ENCODE results near the gene GNAS. TPM values are rescaled to one million over a fixed set of nuclear protein-coding genes. Genes with fewer than 3 reads are reported as not detected.

Gene GNAS
- total RNA-seq, 2 experiments from 2014 or later: 912 to 952 TPM

- DNase-seq (no peak), ATAC-seq (no peak)
- ChIA-PET CTCF (interaction anchor here (1.0 to 2.1 kb wide), 3 partner anchors 10 to 541 kb away, joined by 4 to 8 read pairs (median 6); no protein-coding TSS in a partner anchor), POLR2A (no interaction called here)
- H3K36me3 Mint-ChIP-seq (ENCODE audit: low read depth): no peaks in the 10 kb centered on the region
- H3K9me3 Mint-ChIP-seq (ENCODE audit: insufficient read depth): no peaks in the 10 kb centered on the region
- peaks cover 37% of the 10 kb centered on the region for H3K27me3 Mint-ChIP-seq (ENCODE audit: low read depth)
- H3K4me3 Mint-ChIP-seq: no peak overlapping the region
- no peaks in the 10 kb centered on the region for H3K4me1 Mint-ChIP-seq (ENCODE audit: low read depth)
- no peak overlapping the region for H3K27ac Mint-ChIP-seq
Measured at GRCh38 chr20:58863044-58863790, 10.7 kb downstream of the GNAS start.

GRCh38 chr20:58864346-58864745 lies 11.8 kb downstream of the GNAS start:
- Mint-ChIP-seq H3K9me3 (ENCODE audit: insufficient read depth) (no peaks in the 10 kb centered on the region), H3K27ac (no peak overlapping the region), H3K36me3 (ENCODE audit: low read depth) (no peaks in the 10 kb centered on the region), H3K4me3 (no peak overlapping the region), H3K27me3 (ENCODE audit: low read depth) (peaks cover 35% of the 10 kb centered on the region), H3K4me1 (ENCODE audit: low read depth) (no peaks in the 10 kb centered on the region)
- DNase-seq: no peak
- POLR2A ChIA-PET: interaction anchor here (0.7 kb wide), 1 partner anchor 310 kb away, joined by 3 read pairs; no protein-coding TSS in a partner anchor
- CTCF ChIA-PET: interaction anchor here (0.5 to 2.1 kb wide), 8 partner anchors 11 to 540 kb away, joined by 3 to 8 read pairs (median 4); no protein-coding TSS in a partner anchor
- no peak for ATAC-seq

GRCh38 chr20:58865843-58866242 lies 13.3 kb downstream of the GNAS start:
- ChIA-PET CTCF (interaction anchor here (0.6 to 2.4 kb wide), 5 partner anchors 10 to 590 kb away, joined by 3 to 5 read pairs (median 4); no protein-coding TSS in a partner anchor), POLR2A (no interaction called here)
- no peak overlapping the region for H3K4me3 Mint-ChIP-seq
- peaks cover 26% of the 10 kb centered on the region for H3K27me3 Mint-ChIP-seq (ENCODE audit: low read depth)
- H3K4me1 Mint-ChIP-seq (ENCODE audit: low read depth): peaks cover 9% of the 10 kb centered on the region
- H3K27ac Mint-ChIP-seq: no peak overlapping the region
- DNase-seq (no peak), ATAC-seq (no peak)
- no peaks in the 10 kb centered on the region for H3K9me3 Mint-ChIP-seq (ENCODE audit: insufficient read depth)
- H3K36me3 Mint-ChIP-seq (ENCODE audit: low read depth): no peaks in the 10 kb centered on the region

GRCh38 chr20:58867211-58867610 lies 14.7 kb downstream of the GNAS start:
- H3K9me3 Mint-ChIP-seq (ENCODE audit: insufficient read depth): no peaks in the 10 kb centered on the region
- POLR2A ChIA-PET: no interaction called here
- DNase-seq: no peak
- CTCF ChIA-PET: interaction anchor here (0.8 to 2.4 kb wide), 13 partner anchors 9 to 628 kb away, joined by 3 to 8 read pairs (median 5); partner anchors contain the start of gene STX16
- peaks cover 12% of the 10 kb centered on the region for H3K4me1 Mint-ChIP-seq (ENCODE audit: low read depth)
- no peak overlapping the region for H3K4me3 Mint-ChIP-seq
- H3K27ac Mint-ChIP-seq: no peak overlapping the region
- peaks cover 22% of the 10 kb centered on the region for H3K27me3 Mint-ChIP-seq (ENCODE audit: low read depth)
- ATAC-seq: no peak
- no peaks in the 10 kb centered on the region for H3K36me3 Mint-ChIP-seq (ENCODE audit: low read depth)

- Mint-ChIP-seq H3K4me1 (ENCODE audit: low read depth) (peaks cover 20% of the 10 kb centered on the region), H3K4me3 (no peak overlapping the region), H3K36me3 (ENCODE audit: low read depth) (no peaks in the 10 kb centered on the region), H3K27me3 (ENCODE audit: low read depth) (peaks cover 16% of the 10 kb centered on the region), H3K27ac (no peak overlapping the region), H3K9me3 (ENCODE audit: insufficient read depth) (no peaks in the 10 kb centered on the region)
- ChIA-PET POLR2A (no interaction called here), CTCF (interaction anchor here (0.6 to 1.5 kb wide), 3 partner anchors 222 to 579 kb away, joined by 3 to 4 read pairs (median 3); no protein-coding TSS in a partner anchor)
- ATAC-seq (no peak), DNase-seq (no peak)
Measured at GRCh38 chr20:58868795-58869194, 16.3 kb downstream of the GNAS start.

GRCh38 chr20:58869662-58870227 lies 17.2 kb downstream of the GNAS start:
- peaks cover 15% of the 10 kb centered on the region for H3K27me3 Mint-ChIP-seq (ENCODE audit: low read depth)
- ATAC-seq (no peak), DNase-seq (no peak)
- H3K36me3 Mint-ChIP-seq (ENCODE audit: low read depth): no peaks in the 10 kb centered on the region
- no peak overlapping the region for H3K27ac Mint-ChIP-seq
- CTCF ChIA-PET: interaction anchor here (0.6 to 2.5 kb wide), 25 partner anchors 10 to 586 kb away, joined by 3 to 11 read pairs (median 4); partner anchors contain the start of gene ATP5F1E
- H3K9me3 Mint-ChIP-seq (ENCODE audit: insufficient read depth): no peaks in the 10 kb centered on the region
- H3K4me1 Mint-ChIP-seq (ENCODE audit: low read depth): peaks cover 20% of the 10 kb centered on the region
- H3K4me3 Mint-ChIP-seq: no peak overlapping the region
- POLR2A ChIA-PET: no interaction called here

GRCh38 chr20:58870293-58871014 lies 17.9 kb downstream of the GNAS start:
- no peaks in the 10 kb centered on the region for H3K9me3 Mint-ChIP-seq (ENCODE audit: insufficient read depth)
- POLR2A ChIA-PET: interaction anchor here (1.7 kb wide), 1 partner anchor 18 kb away, joined by 5 read pairs; no protein-coding TSS in a partner anchor
- H3K4me3 Mint-ChIP-seq: no peak overlapping the region
- CTCF ChIA-PET: interaction anchor here (0.6 to 2.5 kb wide), 25 partner anchors 9 to 585 kb away, joined by 3 to 11 read pairs (median 4); partner anchors contain the start of gene ATP5F1E
- peaks cover 20% of the 10 kb centered on the region for H3K4me1 Mint-ChIP-seq (ENCODE audit: low read depth)
- H3K27ac Mint-ChIP-seq: no peak overlapping the region
- DNase-seq (peak; percentile 63), ATAC-seq (peak; percentile 86)
- no peaks in the 10 kb centered on the region for H3K36me3 Mint-ChIP-seq (ENCODE audit: low read depth)
- peaks cover 13% of the 10 kb centered on the region for H3K27me3 Mint-ChIP-seq (ENCODE audit: low read depth)

- ChIA-PET CTCF (interaction anchor here (2.5 kb wide), 1 partner anchor 12 kb away, joined by 11 read pairs; no protein-coding TSS in a partner anchor), POLR2A (interaction anchor here (1.7 kb wide), 1 partner anchor 17 kb away, joined by 5 read pairs; no protein-coding TSS in a partner anchor)
- Mint-ChIP-seq H3K9me3 (ENCODE audit: insufficient read depth) (no peaks in the 10 kb centered on the region), H3K4me1 (ENCODE audit: low read depth) (peaks cover 20% of the 10 kb centered on the region), H3K27me3 (ENCODE audit: low read depth) (peaks cover 13% of the 10 kb centered on the region), H3K4me3 (no peak overlapping the region), H3K36me3 (ENCODE audit: low read depth) (no peaks in the 10 kb centered on the region), H3K27ac (no peak overlapping the region)
- ATAC-seq (no peak), DNase-seq (no peak)
Measured at GRCh38 chr20:58871533-58872102, 19.1 kb downstream of the GNAS start.

- Mint-ChIP-seq H3K36me3 (ENCODE audit: low read depth) (no peaks in the 10 kb centered on the region), H3K4me3 (no peak overlapping the region), H3K4me1 (ENCODE audit: low read depth) (peaks cover 47% of the 10 kb centered on the region), H3K27ac (no peak overlapping the region), H3K27me3 (ENCODE audit: low read depth) (peaks cover 2% of the 10 kb centered on the region), H3K9me3 (ENCODE audit: insufficient read depth) (no peaks in the 10 kb centered on the region)
- DNase-seq (no peak), ATAC-seq (no peak)
- CTCF ChIA-PET: interaction anchor here (0.7 to 1.4 kb wide), 2 partner anchors 10 to 453 kb away, joined by 3 to 7 read pairs; no protein-coding TSS in a partner anchor
- POLR2A ChIA-PET: interaction anchor here (1.1 to 1.3 kb wide), 2 partner anchors 12 to 15 kb away, joined by 4 read pairs; no protein-coding TSS in a partner anchor
Measured at GRCh38 chr20:58874469-58874868, 22.0 kb downstream of the GNAS start.

- DNase-seq (no peak), ATAC-seq (no peak)
- no peaks in the 10 kb centered on the region for H3K36me3 Mint-ChIP-seq (ENCODE audit: low read depth)
- H3K27me3 Mint-ChIP-seq (ENCODE audit: low read depth): peaks cover 2% of the 10 kb centered on the region
- CTCF ChIA-PET: interaction anchor here (0.7 to 2.7 kb wide), 4 partner anchors 8 to 453 kb away, joined by 3 to 8 read pairs (median 6); no protein-coding TSS in a partner anchor
- POLR2A ChIA-PET: interaction anchor here (1.1 to 1.3 kb wide), 2 partner anchors 11 to 14 kb away, joined by 4 read pairs; no protein-coding TSS in a partner anchor
- H3K27ac Mint-ChIP-seq: no peak overlapping the region
- H3K4me1 Mint-ChIP-seq (ENCODE audit: low read depth): peaks cover 49% of the 10 kb centered on the region
- no peaks in the 10 kb centered on the region for H3K9me3 Mint-ChIP-seq (ENCODE audit: insufficient read depth)
- H3K4me3 Mint-ChIP-seq: no peak overlapping the region
Measured at GRCh38 chr20:58875111-58875510, 22.6 kb downstream of the GNAS start.
